SU-DHL-6 (cell line): ENCODE results near the gene MAMDC4.
"Not testable (repeated sequence)": the region's sequence is repeated elsewhere in the genome, so short reads cannot be mapped to it uniquely, and the experiment has no call there.

Experiments
- H2AFZ ChIP-seq: fragments of 200-600 bp; sonication (generic); 2 replicates; pipeline ENCODE4 v1.6.1; 2014; ENCODE audit warnings: low read depth, mild to moderate bottlenecking, moderate library complexity, mixed read lengths, antibody characterized with exemption, low read length; ENCODE audit not compliant: severe bottlenecking
- H3F3A ChIP-seq: fragments of 200-600 bp; shearing (Covaris generic); 2 replicates; pipeline ENCODE4 v1.6.0; 2016; ENCODE audit warnings: antibody characterized with exemption, mild to moderate bottlenecking; ENCODE audit not compliant: insufficient read depth
- H3K27ac ChIP-seq: fragments of 200-600 bp; sonication (generic); 2 replicates; pipeline ENCODE4 v1.5.1; 2016; ENCODE audit warnings: low read depth, mild to moderate bottlenecking, low read length, moderate library complexity, mixed read lengths
- H3K27me3 ChIP-seq: fragments of 200-600 bp; sonication (generic), shearing (Covaris generic); 2 replicates; pipeline ENCODE4 v1.6.0; 2014; ENCODE audit warnings: mild to moderate bottlenecking, low read length
- H3K36me3 ChIP-seq: fragments of 200-600 bp; sonication (generic); 2 replicates; pipeline ENCODE4 v1.6.1; 2014; ENCODE audit warnings: mild to moderate bottlenecking, low read length, mixed read lengths
- H3K4me2 ChIP-seq: fragments of 300-600, 200-600 bp; shearing (Covaris generic), sonication (generic); 2 replicates; pipeline ENCODE4 v1.6.0; 2014; ENCODE audit warnings: low read length, low read depth, mild to moderate bottlenecking; ENCODE audit not compliant: poor library complexity, severe bottlenecking
- H3K4me3 ChIP-seq: fragments of 200-600 bp; sonication (generic); 2 replicates; pipeline ENCODE4 v1.5.1; 2014; ENCODE audit warnings: antibody characterized with exemption, low read length, mild to moderate bottlenecking, mixed read lengths; ENCODE audit not compliant: insufficient read depth, poor library complexity, severe bottlenecking
- H3K79me2 ChIP-seq: fragments of 200-600 bp; sonication (generic); 2 replicates; pipeline ENCODE4 v1.6.1; 2014; ENCODE audit warnings: mild to moderate bottlenecking, low read length, moderate library complexity; ENCODE audit not compliant: insufficient read depth
- H3K9ac ChIP-seq: fragments of 200-600 bp; sonication (generic); 2 replicates; pipeline ENCODE4 v1.7.0; 2014; ENCODE audit warnings: mild to moderate bottlenecking, low read length
- H3K9me2 ChIP-seq: fragments of 200-600 bp; sonication (generic); replicated peaks from 2 replicates; pipeline ENCODE4 v1.6.1; 2014; ENCODE audit warnings: low read length; ENCODE audit not compliant: insufficient read depth
- H3K9me3 ChIP-seq: fragments of 200-600 bp; sonication (generic); 2 replicates; pipeline ENCODE4 v1.6.1; 2014; ENCODE audit warnings: low read length, mixed read lengths; ENCODE audit not compliant: insufficient read depth
- H4K20me1 ChIP-seq: fragments of 200-600 bp; sonication (generic); 2 replicates; pipeline ENCODE4 v1.6.1; 2014; ENCODE audit warnings: low read depth, mild to moderate bottlenecking, antibody characterized with exemption, low read length, moderate library complexity, mixed read lengths
- EZH2phosphoT487 ChIP-seq: fragments of 200-600 bp; sonication (generic), shearing (Covaris generic); conservative IDR thresholded peaks from 2 replicates; pipeline ENCODE4 v1.6.1; 2018; ENCODE audit warnings: mild to moderate bottlenecking, antibody characterized with exemption, low read length, moderate library complexity, mixed read lengths
- TF ChIP-seq, protein P1 (sequence below): fragments of 200-600 bp; sonication (generic); IDR thresholded peaks from one replicate; pipeline ENCODE4 v1.5.1; 2017; ENCODE audit warnings: antibody characterized with exemption, mild to moderate bottlenecking, low read length, moderate library complexity; ENCODE audit not compliant: insufficient read depth, poor library complexity, severe bottlenecking

The MAMDC4 gene

GRCh38 chr9:136832581-136832980 is 19.6 kb upstream of the MAMDC4 start:
- TF ChIP-seq, protein P1, sequence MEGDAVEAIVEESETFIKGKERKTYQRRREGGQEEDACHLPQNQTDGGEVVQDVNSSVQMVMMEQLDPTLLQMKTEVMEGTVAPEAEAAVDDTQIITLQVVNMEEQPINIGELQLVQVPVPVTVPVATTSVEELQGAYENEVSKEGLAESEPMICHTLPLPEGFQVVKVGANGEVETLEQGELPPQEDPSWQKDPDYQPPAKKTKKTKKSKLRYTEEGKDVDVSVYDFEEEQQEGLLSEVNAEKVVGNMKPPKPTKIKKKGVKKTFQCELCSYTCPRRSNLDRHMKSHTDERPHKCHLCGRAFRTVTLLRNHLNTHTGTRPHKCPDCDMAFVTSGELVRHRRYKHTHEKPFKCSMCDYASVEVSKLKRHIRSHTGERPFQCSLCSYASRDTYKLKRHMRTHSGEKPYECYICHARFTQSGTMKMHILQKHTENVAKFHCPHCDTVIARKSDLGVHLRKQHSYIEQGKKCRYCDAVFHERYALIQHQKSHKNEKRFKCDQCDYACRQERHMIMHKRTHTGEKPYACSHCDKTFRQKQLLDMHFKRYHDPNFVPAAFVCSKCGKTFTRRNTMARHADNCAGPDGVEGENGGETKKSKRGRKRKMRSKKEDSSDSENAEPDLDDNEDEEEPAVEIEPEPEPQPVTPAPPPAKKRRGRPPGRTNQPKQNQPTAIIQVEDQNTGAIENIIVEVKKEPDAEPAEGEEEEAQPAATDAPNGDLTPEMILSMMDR: no peak
- no peak for TF ChIP-seq EZH2phosphoT487
- Histone ChIP-seq H3K27me3 (no peaks in the 10 kb centered on the region), H3K9ac (no peak overlapping the region), H2AFZ (no peak overlapping the region), H3K27ac (no peak overlapping the region), H3K36me3 (no peaks in the 10 kb centered on the region), H3K9me2 (no peaks in the 10 kb centered on the region), H4K20me1 (no peaks in the 10 kb centered on the region), H3F3A (no peaks in the 10 kb centered on the region), H3K9me3 (no peaks in the 10 kb centered on the region), H3K4me2 (no peak overlapping the region), H3K79me2 (no peaks in the 10 kb centered on the region), H3K4me3 (no peak overlapping the region)

DNA sequence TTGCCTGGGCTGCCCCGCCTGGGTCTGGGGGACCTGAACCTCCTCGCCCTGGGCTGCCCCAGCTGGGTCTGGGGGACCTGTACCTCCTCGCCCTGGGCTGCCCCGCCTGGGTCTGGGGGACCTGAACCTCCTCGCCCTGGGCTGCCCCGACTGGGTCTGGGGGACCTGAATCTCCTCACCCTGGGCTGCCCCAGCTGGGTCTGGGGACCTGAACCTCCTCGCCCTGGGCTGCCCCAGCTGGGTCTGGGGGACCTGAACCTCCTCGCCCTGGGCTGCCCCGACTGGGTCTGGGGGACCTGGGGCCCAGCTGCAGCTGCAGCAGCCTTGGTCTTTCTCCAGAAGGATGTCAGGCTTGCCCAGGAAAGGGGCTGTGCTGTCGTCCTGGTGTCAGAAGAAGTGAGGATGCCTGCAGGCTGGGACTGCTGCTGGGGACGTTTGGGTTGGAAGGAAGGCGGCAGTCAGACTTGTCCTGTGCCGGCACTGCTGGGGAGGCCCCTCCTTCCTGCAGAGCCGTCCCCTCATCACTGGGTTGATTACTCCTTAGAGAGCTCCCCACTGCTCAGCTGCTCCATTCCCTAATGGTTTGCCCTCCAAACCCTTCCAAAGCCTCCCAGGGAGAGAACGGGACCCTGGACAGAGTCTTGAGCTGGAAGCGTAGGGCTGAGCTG is 18.6 kb upstream of the MAMDC4 start:
- not testable (repeated sequence) for H4K20me1 ChIP-seq, H3K27ac ChIP-seq, H3K4me3 ChIP-seq, H2AFZ ChIP-seq, H3K9me2 ChIP-seq, H3K79me2 ChIP-seq, H3K9me3 ChIP-seq, H3K27me3 ChIP-seq, H3K9ac ChIP-seq, H3F3A ChIP-seq, H3K36me3 ChIP-seq, H3K4me2 ChIP-seq

DNA sequence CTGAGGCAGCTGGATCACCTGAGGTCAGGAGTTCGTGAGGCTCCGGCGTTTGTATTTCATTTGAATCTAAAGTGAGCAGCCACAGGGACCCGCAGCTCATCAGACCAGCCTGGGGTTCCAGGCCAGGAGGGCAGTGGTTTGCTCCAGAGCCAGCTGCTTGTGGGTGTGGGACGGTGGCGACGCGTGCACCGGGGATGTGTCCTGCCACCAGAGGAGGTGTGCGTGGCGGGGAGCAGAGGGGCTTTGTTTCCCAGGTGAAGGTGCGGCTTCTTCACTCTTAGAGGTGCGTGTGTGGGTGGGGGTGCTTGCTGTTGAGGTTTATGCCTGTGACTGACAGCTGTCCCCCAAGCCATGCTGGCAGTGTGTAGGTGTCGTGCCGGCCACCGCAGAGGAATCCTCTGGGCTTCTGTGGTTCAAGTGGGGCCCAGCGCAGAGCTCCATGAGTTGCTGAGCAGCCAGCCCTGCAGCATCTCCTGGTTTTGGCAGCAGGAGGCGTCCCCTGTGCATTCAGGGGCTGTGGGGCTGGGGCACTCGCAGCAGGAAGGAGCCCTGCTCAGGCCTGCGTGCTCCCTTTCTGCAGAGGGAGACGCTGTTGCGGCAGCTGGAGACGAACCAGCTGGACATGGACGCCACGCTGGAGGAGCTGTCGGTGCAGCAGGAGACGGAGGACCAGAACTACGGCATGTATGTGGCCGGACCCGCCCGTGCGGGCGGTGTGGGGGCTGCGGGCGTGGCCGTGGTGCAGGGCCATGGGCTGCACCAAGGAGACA is 16.8 kb upstream of the MAMDC4 start:
- Histone ChIP-seq H3K79me2 (no peaks in the 10 kb centered on the region), H2AFZ (no peak overlapping the region), H4K20me1 (no peaks in the 10 kb centered on the region), H3K4me2 (no peak overlapping the region), H3K9me3 (no peaks in the 10 kb centered on the region), H3K36me3 (no peaks in the 10 kb centered on the region), H3K27ac (no peak overlapping the region), H3K4me3 (no peak overlapping the region), H3F3A (no peaks in the 10 kb centered on the region), H3K9ac (no peak overlapping the region), H3K27me3 (no peaks in the 10 kb centered on the region), H3K9me2 (no peaks in the 10 kb centered on the region)
- TF ChIP-seq, protein P1: no peak
- no peak for TF ChIP-seq EZH2phosphoT487
